Activated T-cell treated with anti-CD3 and anti-CD28 coated beads, Interleukin-2, amount 50 U/mL, for 72 hours (primary cell): Measurements from ENCODE around the gene DENND1A. TPM values are rescaled to one million over a fixed set of nuclear protein-coding genes. Genes with fewer than 3 reads are reported as not detected.

ENCODE experiments used
- ATAC-seq, 2 donors: fragments of 150-1000 bp; cut with Tn5 transposase; replicated peaks in 1 of 2; 2 replicates each; pipeline ENCODE4 v1.10.0; 2021; ENCODE audit warnings: moderate library complexity in 2 of 2, mild to moderate bottlenecking in 1 of 2
- DNase-seq, 2 donors: peaks; one replicate each; pipeline ENCODE4 v3.0.0; 2021 to 2022; ENCODE audit warnings: mixed read lengths in 1 of 2
- H3K27ac Mint-ChIP-seq: one replicate; pipeline ENCODE4 v1.8.0; 2022; ENCODE audit warnings: mild to moderate bottlenecking, moderate library complexity, mixed read lengths
- H3K27me3 Mint-ChIP-seq: one replicate; pipeline ENCODE4 v1.8.0; 2022; ENCODE audit warnings: low read depth, mixed read lengths
- H3K36me3 Mint-ChIP-seq, 2 donors: one replicate each; pipeline ENCODE4 v1.8.0; 2022; ENCODE audit warnings: mixed read lengths in 2 of 2, mild to moderate bottlenecking in 1 of 2; ENCODE audit not compliant: insufficient read depth in 2 of 2
- H3K4me1 Mint-ChIP-seq: one replicate; pipeline ENCODE4 v1.8.0; 2022; ENCODE audit warnings: low read depth, mixed read lengths
- H3K4me3 Mint-ChIP-seq, 2 donors: one replicate each; pipeline ENCODE4 v1.8.0; 2022; ENCODE audit warnings: mild to moderate bottlenecking in 2 of 2, mixed read lengths in 2 of 2, moderate library complexity in 2 of 2
- H3K9me3 Mint-ChIP-seq, 2 donors: one replicate each; pipeline ENCODE4 v1.8.0; 2022; ENCODE audit warnings: mixed read lengths in 2 of 2
- total RNA-seq, 2 donors: library from RNA; stranded (reverse); gene quantifications; one replicate each; pipeline ENCODE4 v1.2.3, GENCODE V29; 2022

The DENND1A gene
- total RNA-seq, 2 donors from 2014 or later: 18.3 to 18.5 TPM

- Mint-ChIP-seq H3K9me3 (no peaks in the 10 kb centered on the region), H3K27ac (no peak overlapping the region), H3K36me3 (no peaks in the 10 kb centered on the region), H3K4me1 (no peaks in the 10 kb centered on the region), H3K4me3 (no peak overlapping the region), H3K27me3 (no peaks in the 10 kb centered on the region)
- no peak for DNase-seq
- no peak for ATAC-seq
These were observed 457.9 kb downstream of the DENND1A start for GRCh38 chr9:123471843-123472570.

GRCh38 chr9:123470991-123471770 is 458.7 kb downstream of the DENND1A start:
- DNase-seq: no peak
- H3K36me3 Mint-ChIP-seq: no peaks in the 10 kb centered on the region
- no peaks in the 10 kb centered on the region for H3K4me1 Mint-ChIP-seq
- H3K27ac Mint-ChIP-seq: no peak overlapping the region
- H3K27me3 Mint-ChIP-seq: no peaks in the 10 kb centered on the region
- ATAC-seq: no peak
- no peaks in the 10 kb centered on the region for H3K9me3 Mint-ChIP-seq
- H3K4me3 Mint-ChIP-seq: no peak overlapping the region

- ATAC-seq (no peak), DNase-seq (no peak)
- H3K27me3 Mint-ChIP-seq: no peaks in the 10 kb centered on the region
- no peaks in the 10 kb centered on the region for H3K36me3 Mint-ChIP-seq
- no peak overlapping the region for H3K27ac Mint-ChIP-seq
- no peaks in the 10 kb centered on the region for H3K9me3 Mint-ChIP-seq
- H3K4me3 Mint-ChIP-seq: no peak overlapping the region
- no peaks in the 10 kb centered on the region for H3K4me1 Mint-ChIP-seq
These were observed 459.7 kb downstream of the DENND1A start for GRCh38 chr9:123470121-123470782.

GRCh38 chr9:123469282-123469681 is 460.6 kb downstream of the DENND1A start:
- ATAC-seq (no peak), DNase-seq (no peak)
- Mint-ChIP-seq H3K4me3 (no peak overlapping the region), H3K36me3 (no peaks in the 10 kb centered on the region), H3K27ac (no peak overlapping the region), H3K27me3 (no peaks in the 10 kb centered on the region), H3K4me1 (no peaks in the 10 kb centered on the region), H3K9me3 (no peaks in the 10 kb centered on the region)

GRCh38 chr9:123468541-123468940 is 461.4 kb downstream of the DENND1A start:
- DNase-seq (no peak), ATAC-seq (no peak)
- H3K27ac Mint-ChIP-seq: no peak overlapping the region
- no peaks in the 10 kb centered on the region for H3K36me3 Mint-ChIP-seq
- H3K27me3 Mint-ChIP-seq: no peaks in the 10 kb centered on the region
- H3K4me3 Mint-ChIP-seq: no peak overlapping the region
- H3K4me1 Mint-ChIP-seq: no peaks in the 10 kb centered on the region
- no peaks in the 10 kb centered on the region for H3K9me3 Mint-ChIP-seq

GRCh38 chr9:123465304-123465703 is 464.6 kb downstream of the DENND1A start:
- Mint-ChIP-seq H3K27ac (no peak overlapping the region), H3K9me3 (no peaks in the 10 kb centered on the region), H3K4me3 (no peak overlapping the region), H3K36me3 (no peaks in the 10 kb centered on the region), H3K27me3 (no peaks in the 10 kb centered on the region), H3K4me1 (no peaks in the 10 kb centered on the region)
- ATAC-seq (no peak), DNase-seq (no peak)

- no peak for DNase-seq
- no peaks in the 10 kb centered on the region for H3K36me3 Mint-ChIP-seq
- H3K4me1 Mint-ChIP-seq: no peaks in the 10 kb centered on the region
- no peak overlapping the region for H3K27ac Mint-ChIP-seq
- no peaks in the 10 kb centered on the region for H3K27me3 Mint-ChIP-seq
- H3K4me3 Mint-ChIP-seq: no peak overlapping the region
- no peak for ATAC-seq
- no peaks in the 10 kb centered on the region for H3K9me3 Mint-ChIP-seq
These were observed 469.8 kb downstream of the DENND1A start for GRCh38 chr9:123460091-123460490.

- ATAC-seq (no peak), DNase-seq (no peak)
- Mint-ChIP-seq H3K27me3 (no peaks in the 10 kb centered on the region), H3K27ac (no peak overlapping the region), H3K4me1 (no peaks in the 10 kb centered on the region), H3K9me3 (no peaks in the 10 kb centered on the region), H3K4me3 (no peak overlapping the region), H3K36me3 (no peaks in the 10 kb centered on the region)
These were observed 472.3 kb downstream of the DENND1A start for GRCh38 chr9:123457583-123457982.

GRCh38 chr9:123456011-123456410 is 473.9 kb downstream of the DENND1A start:
- no peak for DNase-seq
- ATAC-seq: no peak
- Mint-ChIP-seq H3K4me1 (no peaks in the 10 kb centered on the region), H3K27ac (no peak overlapping the region), H3K27me3 (no peaks in the 10 kb centered on the region), H3K36me3 (peaks cover 0 to 2% of the 10 kb centered on the region in 2 donors), H3K9me3 (no peaks in the 10 kb centered on the region), H3K4me3 (no peak overlapping the region)

GRCh38 chr9:123455187-123455586 is 474.7 kb downstream of the DENND1A start:
- peaks cover 0 to 2% of the 10 kb centered on the region in 2 donors for H3K36me3 Mint-ChIP-seq
- no peaks in the 10 kb centered on the region for H3K27me3 Mint-ChIP-seq
- no peak for DNase-seq
- H3K4me3 Mint-ChIP-seq: no peak overlapping the region
- no peak for ATAC-seq
- H3K9me3 Mint-ChIP-seq: no peaks in the 10 kb centered on the region
- H3K4me1 Mint-ChIP-seq: no peaks in the 10 kb centered on the region
- no peak overlapping the region for H3K27ac Mint-ChIP-seq

GRCh38 chr9:123454361-123454760 is 475.6 kb downstream of the DENND1A start:
- Mint-ChIP-seq H3K4me3 (no peak overlapping the region), H3K27ac (no peak overlapping the region), H3K27me3 (no peaks in the 10 kb centered on the region), H3K36me3 (peaks cover 0 to 2% of the 10 kb centered on the region in 2 donors), H3K4me1 (no peaks in the 10 kb centered on the region), H3K9me3 (no peaks in the 10 kb centered on the region)
- DNase-seq: no peak
- no peak for ATAC-seq

- no peaks in the 10 kb centered on the region for H3K27me3 Mint-ChIP-seq
- ATAC-seq (no peak), DNase-seq (no peak)
- H3K27ac Mint-ChIP-seq: no peak overlapping the region
- H3K9me3 Mint-ChIP-seq: no peaks in the 10 kb centered on the region
- H3K36me3 Mint-ChIP-seq: peaks cover 0 to 2% of the 10 kb centered on the region in 2 donors
- no peaks in the 10 kb centered on the region for H3K4me1 Mint-ChIP-seq
- H3K4me3 Mint-ChIP-seq: no peak overlapping the region
These were observed 476.1 kb downstream of the DENND1A start for GRCh38 chr9:123453831-123454321.

- H3K27me3 Mint-ChIP-seq: no peaks in the 10 kb centered on the region
- no peak overlapping the region for H3K27ac Mint-ChIP-seq
- H3K4me3 Mint-ChIP-seq: no peak overlapping the region
- DNase-seq: no peak
- no peaks in the 10 kb centered on the region for H3K4me1 Mint-ChIP-seq
- peaks cover 0 to 2% of the 10 kb centered on the region in 2 donors for H3K36me3 Mint-ChIP-seq
- no peak for ATAC-seq
- no peaks in the 10 kb centered on the region for H3K9me3 Mint-ChIP-seq
These were observed 476.8 kb downstream of the DENND1A start for GRCh38 chr9:123453076-123453667.
